Activated naive CD4-positive, alpha-beta T cell treated with Interleukin-2 at 50 U/mL for 16 hours (primary cell): ENCODE measurements around the gene FAM177B.

Experiments used
- DNase-seq: peaks from one replicate; pipeline ENCODE4 v3.0.0-alpha.2; 2020

Gene FAM177B

GRCh38 chr1:222736972-222737371 lies at the start of gene FAM177B:
Gene FAM177B, plus strand, starts transcription at chr1:222737202. Its CDS starts 9,344 bp downstream, at chr1:222746546.
- no peak for DNase-seq

GRCh38 chr1:222691016-222691415 lies 46.0 kb upstream of the FAM177B start:
- DNase-seq = no peak

GRCh38 chr1:222694927-222695326 lies 42.1 kb upstream of the FAM177B start:
- no peak for DNase-seq

- DNase-seq = no peak
Measured at GRCh38 chr1:222696741-222697140, 40.3 kb upstream of the FAM177B start.

- DNase-seq = no peak
Measured at GRCh38 chr1:222697203-222697602, 39.8 kb upstream of the FAM177B start.

GRCh38 chr1:222697826-222698225 lies 39.2 kb upstream of the FAM177B start:
- DNase-seq = no peak

GRCh38 chr1:222702210-222702609 lies 34.8 kb upstream of the FAM177B start:
- DNase-seq = no peak

GRCh38 chr1:222704260-222704659 lies 32.7 kb upstream of the FAM177B start:
- DNase-seq = no peak

- no peak for DNase-seq
Measured at GRCh38 chr1:222706815-222707214, 30.2 kb upstream of the FAM177B start.

GRCh38 chr1:222709700-222710153 lies 27.3 kb upstream of the FAM177B start:
- no peak for DNase-seq

- DNase-seq = peak; percentile 66
Measured at GRCh38 chr1:222711319-222712252, 25.4 kb upstream of the FAM177B start.

GRCh38 chr1:222712253-222713090 lies 24.5 kb upstream of the FAM177B start, which contains the start of the genes AIDA and BROX:
Gene AIDA, minus strand, starts transcription at chr1:222712491. Its CDS starts 174 bp downstream, at chr1:222712317.
Gene BROX, plus strand, starts transcription at chr1:222712564. Its CDS starts 3,136 bp downstream, at chr1:222715700.
- DNase-seq = peak; percentile 97

GRCh38 chr1:222713091-222713961 lies 23.7 kb upstream of the FAM177B start:
- peak; percentile 90 for DNase-seq

GRCh38 chr1:222716393-222716792 lies 20.6 kb upstream of the FAM177B start:
- no peak for DNase-seq

GRCh38 chr1:222728746-222729145 lies 8.3 kb upstream of the FAM177B start:
- no peak for DNase-seq

- no peak for DNase-seq
Measured at GRCh38 chr1:222730866-222731265, 6.1 kb upstream of the FAM177B start.

- DNase-seq = no peak
Measured at GRCh38 chr1:222732216-222733159, 4.5 kb upstream of the FAM177B start.

GRCh38 chr1:222734740-222735139 lies 2.3 kb upstream of the FAM177B start:
- DNase-seq = no peak

- DNase-seq = no peak
Measured at GRCh38 chr1:222736470-222736869, 532 bp upstream of the FAM177B start.

GRCh38 chr1:222739465-222739864 lies 2.5 kb downstream of the FAM177B start:
- DNase-seq = no peak

GRCh38 chr1:222739929-222740328 lies 2.9 kb downstream of the FAM177B start:
- DNase-seq = no peak
